HFF-Myc (cell line): ENCODE data around the gene PIEZO2.

Experiments
- DNase-seq: peaks from one replicate; pipeline ENCODE4 v3.0.0-alpha.2; 2011; ENCODE audit warnings: low read depth; ENCODE audit errors: extremely low read depth
- H3K4me3 ChIP-seq: replicated peaks from 2 replicates; pipeline ENCODE4 v1.5.1; 2011; ENCODE audit warnings: low read depth, mild to moderate bottlenecking, control low read depth, low read length
- CTCF ChIP-seq: IDR thresholded peaks from 2 replicates; pipeline ENCODE4 v1.5.1; 2012; ENCODE audit warnings: mild to moderate bottlenecking, low read depth, low read length, control low read depth; ENCODE audit errors: missing control alignments

PIEZO2 gene

DNA sequence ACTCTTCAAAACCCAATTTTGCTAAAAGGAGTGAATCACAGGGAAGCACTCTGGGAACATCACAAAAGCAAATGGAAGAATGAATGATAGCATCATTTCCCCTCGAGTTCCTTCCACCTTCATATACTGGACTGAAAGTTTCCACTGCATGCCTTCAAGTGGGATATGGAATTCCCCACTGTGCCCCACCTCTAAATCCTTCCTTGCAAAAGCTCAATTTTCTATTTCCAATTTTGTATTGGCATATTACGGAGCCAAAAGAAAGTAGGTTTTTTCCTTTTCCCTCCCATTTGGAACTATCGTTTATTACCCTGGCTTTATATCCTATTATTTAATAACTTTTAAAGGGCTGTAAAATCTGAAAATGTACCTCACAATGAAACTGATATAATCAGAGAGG is 149.3 kb downstream of the PIEZO2 start:
- no peak for DNase-seq
- TF ChIP-seq CTCF, result no peak
- no peak overlapping the region for H3K4me3 ChIP-seq

DNA sequence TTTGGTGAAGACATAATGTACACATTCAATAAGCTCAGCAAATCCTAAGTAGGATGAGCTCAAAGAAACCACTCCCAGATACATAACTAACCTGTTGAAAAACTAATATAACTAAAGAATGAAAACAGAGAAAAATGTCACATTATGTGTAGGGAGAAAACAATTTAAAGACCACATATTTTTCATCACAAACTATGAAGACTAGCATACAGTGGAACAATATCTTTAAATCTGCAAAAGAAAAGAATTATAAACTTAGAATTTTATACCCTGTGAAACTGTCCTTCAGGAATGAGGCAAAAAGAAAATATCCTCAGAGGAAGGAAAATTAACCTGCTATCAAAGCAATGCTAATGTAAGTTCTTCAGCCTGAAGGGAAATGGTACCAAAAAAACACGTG is 151.5 kb downstream of the PIEZO2 start:
- H3K4me3 ChIP-seq, result no peak overlapping the region
- TF ChIP-seq CTCF, result no peak
- DNase-seq, result no peak

GRCh38 chr18:10995550-10995949 is 153.8 kb downstream of the PIEZO2 start:
- TF ChIP-seq CTCF, result no peak
- DNase-seq, result no peak
- no peak overlapping the region for H3K4me3 ChIP-seq

- DNase-seq, result no peak
- TF ChIP-seq CTCF, result no peak
Measured at GRCh38 chr18:10989486-10989885, 159.9 kb downstream of the PIEZO2 start.

GRCh38 chr18:10985689-10986088 is 163.7 kb downstream of the PIEZO2 start:
- TF ChIP-seq CTCF, result no peak
- no peak for DNase-seq
- H3K4me3 ChIP-seq, result no peak overlapping the region

More at GRCh38 chr18:10989486-10989885, 159.9 kb downstream of the PIEZO2 start:
- no peak overlapping the region for H3K4me3 ChIP-seq

- no peak overlapping the region for H3K4me3 ChIP-seq
- DNase-seq, result no peak
- no peak for TF ChIP-seq CTCF
Measured at GRCh38 chr18:10979411-10979810, 170.0 kb downstream of the PIEZO2 start.

- no peak overlapping the region for H3K4me3 ChIP-seq
- no peak for TF ChIP-seq CTCF
Measured at GRCh38 chr18:10977042-10977441, 172.3 kb downstream of the PIEZO2 start.

More at GRCh38 chr18:10977042-10977441, 172.3 kb downstream of the PIEZO2 start:
- no peak for DNase-seq
